ENCODE results near the gene ANKLE1.

ANKLE1 gene

DNA sequence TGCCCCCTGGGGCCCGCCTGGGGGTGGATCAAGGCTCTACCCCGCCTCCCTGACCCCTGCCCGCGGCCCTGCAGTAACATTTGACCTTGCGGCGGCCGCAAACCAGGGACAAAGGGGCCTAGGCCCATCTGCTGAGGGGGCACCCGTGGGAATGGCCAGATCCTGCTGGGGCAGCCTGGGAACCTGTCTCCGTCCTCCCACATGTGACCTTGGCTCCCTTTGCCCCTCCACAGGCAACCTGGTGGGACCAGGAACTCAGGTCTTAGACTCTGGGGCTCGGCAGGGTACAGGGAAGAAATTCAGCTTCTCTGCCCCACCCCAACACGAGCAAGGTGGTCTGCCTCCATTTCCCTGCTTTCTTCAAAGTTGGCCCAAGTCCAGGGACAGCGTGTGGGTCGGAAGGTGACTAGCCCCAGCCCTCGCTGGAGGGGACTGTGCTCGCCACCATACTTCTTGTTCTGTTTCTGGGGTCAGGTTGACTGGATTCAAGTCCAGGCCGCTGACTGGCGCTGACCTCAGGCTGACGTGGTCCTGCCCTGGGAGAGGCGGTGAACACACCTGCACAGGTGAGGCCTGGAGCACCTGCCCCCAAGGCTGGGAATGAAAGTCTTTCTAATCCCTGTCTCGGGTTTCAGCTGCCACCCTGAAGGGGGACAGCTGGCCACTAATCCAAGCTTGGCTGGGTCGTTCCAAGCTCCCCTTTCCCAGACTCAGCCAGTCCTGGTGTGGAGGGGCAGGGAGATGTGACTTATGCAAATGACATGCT lies 33.5 kb upstream of the ANKLE1 start:
- H3K4me3 ChIP-seq (ENCODE audit: low read depth, low read length), result no peak overlapping the region
- no peaks in the 10 kb centered on the region for H3K36me3 ChIP-seq
- H3K27me3 ChIP-seq, result no peaks in the 10 kb centered on the region
- peaks cover 11% of the 10 kb centered on the region for H3K4me1 ChIP-seq
- no peaks in the 10 kb centered on the region for H3K9me3 ChIP-seq
- TF ChIP-seq, protein P1, sequence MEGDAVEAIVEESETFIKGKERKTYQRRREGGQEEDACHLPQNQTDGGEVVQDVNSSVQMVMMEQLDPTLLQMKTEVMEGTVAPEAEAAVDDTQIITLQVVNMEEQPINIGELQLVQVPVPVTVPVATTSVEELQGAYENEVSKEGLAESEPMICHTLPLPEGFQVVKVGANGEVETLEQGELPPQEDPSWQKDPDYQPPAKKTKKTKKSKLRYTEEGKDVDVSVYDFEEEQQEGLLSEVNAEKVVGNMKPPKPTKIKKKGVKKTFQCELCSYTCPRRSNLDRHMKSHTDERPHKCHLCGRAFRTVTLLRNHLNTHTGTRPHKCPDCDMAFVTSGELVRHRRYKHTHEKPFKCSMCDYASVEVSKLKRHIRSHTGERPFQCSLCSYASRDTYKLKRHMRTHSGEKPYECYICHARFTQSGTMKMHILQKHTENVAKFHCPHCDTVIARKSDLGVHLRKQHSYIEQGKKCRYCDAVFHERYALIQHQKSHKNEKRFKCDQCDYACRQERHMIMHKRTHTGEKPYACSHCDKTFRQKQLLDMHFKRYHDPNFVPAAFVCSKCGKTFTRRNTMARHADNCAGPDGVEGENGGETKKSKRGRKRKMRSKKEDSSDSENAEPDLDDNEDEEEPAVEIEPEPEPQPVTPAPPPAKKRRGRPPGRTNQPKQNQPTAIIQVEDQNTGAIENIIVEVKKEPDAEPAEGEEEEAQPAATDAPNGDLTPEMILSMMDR (IDR thresholded peaks at IDR 0.05; ENCODE audit: low read depth, low read length), result no peak
- no peak for DNase-seq

DNA sequence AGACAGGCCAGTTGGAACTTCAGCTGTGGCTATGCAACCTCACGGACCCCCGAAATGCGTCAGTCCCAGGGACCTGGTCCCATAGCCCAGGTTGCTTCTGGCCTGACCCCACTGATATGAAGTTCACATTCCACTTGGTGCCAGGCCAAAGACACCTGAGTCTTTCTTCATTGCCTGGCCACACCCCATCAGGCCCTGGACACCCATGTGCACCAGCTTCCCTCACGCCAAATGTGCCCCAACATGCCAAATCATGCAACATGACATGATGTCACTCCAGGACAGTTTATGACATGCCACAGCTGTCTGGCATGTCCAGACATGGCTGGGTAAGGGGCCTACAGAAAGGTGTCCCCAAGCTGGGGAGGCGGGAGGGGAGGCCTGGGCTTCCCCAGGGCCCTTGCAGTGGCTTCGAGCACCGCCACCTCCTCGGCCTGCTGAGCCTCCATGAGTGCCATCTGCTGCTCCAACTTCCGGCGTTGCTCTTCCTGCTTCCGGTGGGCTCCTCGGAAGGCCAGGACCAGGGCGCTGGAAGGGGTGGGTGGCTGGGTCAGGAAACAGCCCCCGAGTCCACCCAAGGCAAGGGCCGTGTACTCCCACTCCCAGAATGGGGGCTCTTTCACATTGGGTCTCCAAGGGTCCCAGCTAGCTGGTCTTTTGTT lies 31.7 kb upstream of the ANKLE1 start:
- Histone ChIP-seq H3K9me3 (no peaks in the 10 kb centered on the region), H3K27me3 (no peaks in the 10 kb centered on the region), H3K36me3 (no peaks in the 10 kb centered on the region), H3K4me3 (ENCODE audit: low read depth, low read length) (no peak overlapping the region), H3K4me1 (peaks cover 11% of the 10 kb centered on the region)
- TF ChIP-seq, protein P1 (IDR thresholded peaks at IDR 0.05; ENCODE audit: low read depth, low read length), result no peak
- no peak for DNase-seq

DNA sequence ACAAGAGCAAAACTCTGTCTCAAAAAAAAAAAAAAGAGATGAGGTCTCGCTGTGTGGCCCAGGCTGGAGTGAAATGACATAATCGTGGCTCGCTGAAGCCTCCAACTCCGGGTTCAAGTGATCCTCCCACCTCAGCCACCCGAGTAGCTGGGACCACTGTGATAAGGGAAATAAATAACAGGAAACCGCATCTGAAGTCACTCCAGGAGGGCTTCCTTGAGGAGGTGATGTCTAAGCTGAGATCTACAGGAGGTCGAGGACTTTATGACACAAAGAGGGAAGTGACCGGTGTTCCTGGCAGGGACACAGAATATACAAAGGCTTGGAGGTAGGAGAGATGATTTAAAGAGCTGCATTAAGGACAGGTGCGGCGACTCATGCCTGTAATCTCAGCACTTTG lies 27.1 kb upstream of the ANKLE1 start:
- peaks cover 3% of the 10 kb centered on the region; the same call in 1 of the 2 replicates for H3K9me3 ChIP-seq
- DNase-seq, result no peak
- TF ChIP-seq, protein P1 (IDR thresholded peaks at IDR 0.05; ENCODE audit: low read depth, low read length), result no peak
- no peaks in the 10 kb centered on the region for H3K36me3 ChIP-seq
- no peaks in the 10 kb centered on the region for H3K27me3 ChIP-seq
- H3K4me1 ChIP-seq, result no peaks in the 10 kb centered on the region
- H3K4me3 ChIP-seq (ENCODE audit: low read depth, low read length), result no peak overlapping the region

DNA sequence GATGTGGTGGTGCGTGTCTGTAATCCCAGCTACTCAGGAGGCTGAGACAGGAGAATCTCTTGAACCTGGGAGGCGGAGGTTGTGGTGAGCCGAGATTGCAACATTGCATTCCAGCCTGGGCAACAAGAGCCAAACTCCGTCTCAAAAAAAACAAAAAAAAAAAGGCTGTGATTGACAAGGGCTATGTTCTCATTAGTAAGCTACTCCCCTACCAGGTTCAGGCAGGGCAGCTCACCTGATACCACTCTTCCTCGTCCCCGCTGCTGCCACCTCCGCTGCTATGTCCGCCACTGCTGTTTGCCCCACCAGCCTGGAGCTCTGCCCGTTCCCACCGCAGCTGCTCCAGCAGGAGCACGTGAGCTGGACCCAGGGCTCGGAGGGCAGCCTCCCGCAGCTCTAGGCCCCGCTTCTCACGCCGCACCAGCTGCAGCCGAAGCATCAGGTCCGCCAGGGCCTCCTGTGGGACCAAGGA lies 26.5 kb upstream of the ANKLE1 start:
- Histone ChIP-seq H3K9me3 (peaks cover 3% of the 10 kb centered on the region; the same call in 1 of the 2 replicates), H3K4me1 (no peaks in the 10 kb centered on the region), H3K27me3 (no peaks in the 10 kb centered on the region), H3K4me3 (ENCODE audit: low read depth, low read length) (no peak overlapping the region), H3K36me3 (no peaks in the 10 kb centered on the region)
- TF ChIP-seq, protein P1 (IDR thresholded peaks at IDR 0.05; ENCODE audit: low read depth, low read length), result no peak
- no peak for DNase-seq

DNA sequence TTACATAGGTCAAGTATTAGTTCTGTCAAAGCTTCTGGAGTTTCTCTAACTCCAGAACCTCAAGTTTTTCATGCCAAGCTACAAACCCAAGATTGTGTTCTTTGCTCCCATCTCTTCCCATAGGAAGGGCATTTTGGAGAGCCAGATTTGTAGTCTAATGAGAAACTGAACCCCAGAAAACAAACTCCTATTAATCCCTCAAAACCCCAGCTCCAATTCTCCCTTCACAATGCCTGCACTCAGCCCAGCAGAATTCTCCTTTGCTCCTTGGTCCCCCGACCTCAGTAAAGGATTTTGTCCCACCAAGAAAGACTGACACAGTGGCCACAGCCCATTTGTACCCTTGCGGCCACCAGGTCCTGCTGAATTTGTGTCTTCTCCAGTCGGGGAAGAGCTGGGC lies 25.6 kb upstream of the ANKLE1 start:
- no peaks in the 10 kb centered on the region for H3K4me1 ChIP-seq
- no peaks in the 10 kb centered on the region for H3K36me3 ChIP-seq
- no peak overlapping the region for H3K4me3 ChIP-seq (ENCODE audit: low read depth, low read length)
- H3K27me3 ChIP-seq, result no peaks in the 10 kb centered on the region
- TF ChIP-seq, protein P1 (IDR thresholded peaks at IDR 0.05; ENCODE audit: low read depth, low read length), result no peak
- peaks cover 3% of the 10 kb centered on the region; the same call in 1 of the 2 replicates for H3K9me3 ChIP-seq
- DNase-seq, result no peak

Data from BE2C (cell line).